Esophagus muscularis mucosa (tissue), 4 donors: ENCODE results near the gene CLEC4M. TPM values are rescaled to one million over a fixed set of nuclear protein-coding genes. Genes with fewer than 3 reads are reported as not detected.

Experiments
- DNase-seq: peaks from one replicate; pipeline ENCODE4 v3.0.0-alpha.2; 2017; ENCODE audit errors: extremely low spot score
- H3K27ac ChIP-seq, 4 donors: fragments of 200-600 bp; sonication (generic); replicated peaks in 1 of 4; 1 replicate in 3 of 4; 2 replicates in 1 of 4; pipeline ENCODE4 v1.5.1; 2016 to 2019; ENCODE audit warnings: mild to moderate bottlenecking in 1 of 4
- H3K27me3 ChIP-seq, 4 donors: fragments of 200-600 bp; sonication (generic); one replicate each; pipeline versions ENCODE4 v1.5.1 to v1.6.0; 2016 to 2019
- H3K36me3 ChIP-seq, 4 donors: fragments of 200-600 bp; sonication (generic); one replicate each; pipeline ENCODE4 v1.5.1; 2016 to 2019
- H3K4me1 ChIP-seq, 4 donors: fragments of 200-600 bp; sonication (generic); one replicate each; pipeline ENCODE4 v1.5.1; 2016 to 2019
- H3K4me3 ChIP-seq, 4 donors: fragments of 200-600 bp; sonication (generic); 1 replicate in 2 of 4; 2 replicates in 2 of 4; pipeline ENCODE4 v1.5.1; 2016 to 2019; ENCODE audit warnings: mild to moderate bottlenecking in 4 of 4, moderate library complexity in 1 of 4
- H3K9me3 ChIP-seq, 4 donors: fragments of 200-600 bp; sonication (generic); 1 replicate in 3 of 4; 2 replicates in 1 of 4; pipeline ENCODE4 v1.5.1; 2016 to 2019
- CTCF ChIP-seq, 3 experiments: fragments of 200-600 bp in 2 of 3; fragments of 450-650 bp in 1 of 3; sonication (generic) in 2 of 3; IDR thresholded peaks; one replicate each; pipeline ENCODE4 v1.5.1; 2017 to 2019; ENCODE audit warnings: antibody characterized with exemption in 3 of 3, mild to moderate bottlenecking in 2 of 3, moderate library complexity in 1 of 3
- EP300 ChIP-seq: sonication (generic); formaldehyde crosslinking; IDR thresholded peaks from one replicate; pipeline ENCODE4 v1.6.1; 2017; ENCODE audit warnings: antibody characterized with exemption
- POLR2A ChIP-seq: fragments of 450-650 bp; IDR thresholded peaks from one replicate; pipeline ENCODE4 v1.6.1; 2017; ENCODE audit warnings: antibody characterized with exemption, moderate library complexity, mild to moderate bottlenecking, low read depth
- POLR2AphosphoS5 ChIP-seq, 2 donors: sonication (generic); formaldehyde crosslinking; IDR thresholded peaks; one replicate each; pipeline ENCODE4 v1.6.1; 2017; ENCODE audit warnings: antibody characterized with exemption in 2 of 2
- WGBS: methylation state at CpG from one replicate; pipeline ENCODE4 v1.1.5; 2018; 5-methylcytosine and 5-hydroxymethylcytosine counted together
- intact Hi-C: fragments of 100-400 bp; cut with DNase I; formaldehyde crosslinking; loops from one replicate; pipeline ENCODE4 v1.15.1; 2023
- total RNA-seq, 4 donors: library from RNA; depleted of rRNA; stranded (reverse); fragments of >200 nt; gene quantifications; one replicate each; pipeline versions ENCODE4 v1.1.0 to v1.2.1, GENCODE V29; 2016

CLEC4M gene
- total RNA-seq = not detected

GRCh38 chr19:7762719-7763293 lies at the start of gene CLEC4M:
CLEC4M (plus strand) TSS chr19:7763243; CDS start chr19:7763267, 24 bp downstream.
- Histone ChIP-seq H3K27ac (no peak within 1 kb of the TSS), H3K4me1 (no peaks in the 10 kb centered on the region), H3K9me3 (peaks cover 0 to 24% (median 22%) of the 10 kb centered on the region in 4 donors), H3K4me3 (no peak within 1 kb of the TSS), H3K36me3 (no peaks in the 10 kb centered on the region), H3K27me3 (peaks cover 0 to 68% (median 0%) of the 10 kb centered on the region in 4 donors)
- 71% methylated on average over 8 of the region's 8 CpGs for WGBS
- TF ChIP-seq EP300 = no peak
- no peak for TF ChIP-seq POLR2A
- TF ChIP-seq CTCF (IDR thresholded peaks at IDR 0.05) = no peak
- no peak for TF ChIP-seq POLR2AphosphoS5 (IDR thresholded peaks at IDR 0.05)
- no peak for DNase-seq
- intact Hi-C loops = no loop called here

- no peak for TF ChIP-seq CTCF (IDR thresholded peaks at IDR 0.05)
- no peak for TF ChIP-seq POLR2AphosphoS5 (IDR thresholded peaks at IDR 0.05)
- no peak for TF ChIP-seq POLR2A
- Histone ChIP-seq H3K4me1 (no peaks in the 10 kb centered on the region), H3K36me3 (no peaks in the 10 kb centered on the region), H3K4me3 (no peak overlapping the region), H3K27ac (no peak overlapping the region), H3K9me3 (peaks cover 0 to 12% (median 8%) of the 10 kb centered on the region in 4 donors), H3K27me3 (peaks cover 0 to 18% (median 0%) of the 10 kb centered on the region in 4 donors)
- WGBS = 65% methylated on average over 1 of the region's 1 CpG
- intact Hi-C loops = no loop called here
- no peak for DNase-seq
Observed at GRCh38 chr19:7715671-7716070, 47.4 kb upstream of the CLEC4M start.

GRCh38 chr19:7716762-7717161 lies 46.3 kb upstream of the CLEC4M start:
- WGBS = 100% methylated on average over 1 of the region's 1 CpG
- Histone ChIP-seq H3K4me1 (no peaks in the 10 kb centered on the region), H3K36me3 (no peaks in the 10 kb centered on the region), H3K27ac (no peak overlapping the region), H3K4me3 (no peak overlapping the region), H3K9me3 (peaks cover 0 to 12% (median 8%) of the 10 kb centered on the region in 4 donors), H3K27me3 (peaks cover 0 to 15% (median 0%) of the 10 kb centered on the region in 4 donors)
- intact Hi-C loops = no loop called here
- no peak for DNase-seq
- no peak for TF ChIP-seq CTCF (IDR thresholded peaks at IDR 0.05)
- TF ChIP-seq POLR2AphosphoS5 (IDR thresholded peaks at IDR 0.05) = no peak
- no peak for TF ChIP-seq EP300
- TF ChIP-seq POLR2A = no peak

GRCh38 chr19:7718668-7719067 lies 44.4 kb upstream of the CLEC4M start:
- Histone ChIP-seq H3K27me3 (peaks cover 0 to 28% (median 0%) of the 10 kb centered on the region in 4 donors), H3K27ac (no peak overlapping the region), H3K9me3 (peaks cover 0 to 12% (median 8%) of the 10 kb centered on the region in 4 donors), H3K4me3 (no peak overlapping the region), H3K36me3 (no peaks in the 10 kb centered on the region), H3K4me1 (no peaks in the 10 kb centered on the region)
- TF ChIP-seq POLR2AphosphoS5 (IDR thresholded peaks at IDR 0.05) = no peak
- no peak for TF ChIP-seq CTCF (IDR thresholded peaks at IDR 0.05)
- no peak for TF ChIP-seq EP300
- TF ChIP-seq POLR2A = no peak
- intact Hi-C loops = no loop called here
- DNase-seq = no peak
- WGBS = 52% methylated on average over 8 of the region's 8 CpGs

- no peak for DNase-seq
- Histone ChIP-seq H3K4me3 (no peak overlapping the region), H3K4me1 (no peaks in the 10 kb centered on the region), H3K27me3 (peaks cover 0 to 45% (median 0%) of the 10 kb centered on the region in 4 donors), H3K27ac (no peak overlapping the region), H3K36me3 (no peaks in the 10 kb centered on the region), H3K9me3 (peaks cover 0 to 12% (median 8%) of the 10 kb centered on the region in 4 donors)
- whole genome bisulfite sequencing = 85% methylated on average over 6 of the region's 6 CpGs
- intact Hi-C loops = no loop called here
- TF ChIP-seq POLR2AphosphoS5 (IDR thresholded peaks at IDR 0.05) (no peak), POLR2A (no peak)
Observed at GRCh38 chr19:7720351-7720750, 42.7 kb upstream of the CLEC4M start.
